A673 (cell line): ENCODE measurements around the gene SOBP. TPM values are rescaled to one million over a fixed set of nuclear protein-coding genes. Genes with fewer than 3 reads are reported as not detected.

Source experiments
- BruUV-seq: library from RNA; stranded (reverse); fragments of 400-500 nt; replicated peaks from 2 replicates; lab custom pipeline; 2021; lab: Mats Ljungman, UMichigan
- CTCF ChIA-PET: fragments of 300-600 bp; sonication (Branson Sonifier 250); formaldehyde crosslinking; loops from one replicate; lab custom pipeline; 2022; ENCODE audit warnings: antibody characterized with exemption; lab: Charles Lee
- POLR2A ChIA-PET: fragments of 300-600 bp; sonication (Branson Sonifier 250); formaldehyde crosslinking; loops from one replicate; lab custom pipeline; 2022; ENCODE audit warnings: antibody characterized with exemption; ENCODE audit not compliant: low non-redundant PET; lab: Charles Lee
- DNase-seq: peaks from one replicate; pipeline ENCODE4 v3.0.0-alpha.2; 2015; ENCODE audit warnings: low spot score
- H3K27ac ChIP-seq: fragments of 200-600 bp; sonication (generic); 2 replicates; pipeline ENCODE4 v1.5.1; 2016; ENCODE audit warnings: mixed run types, low read depth, mild to moderate bottlenecking, mixed read lengths, antibody characterized with exemption, low read length; ENCODE audit not compliant: poor library complexity, severe bottlenecking
- H3K27me3 ChIP-seq: fragments of 200-600 bp; sonication (generic); replicated peaks from 2 replicates; pipeline ENCODE4 v1.6.1; 2017; ENCODE audit warnings: mixed run types, low read depth, mild to moderate bottlenecking, mixed read lengths, antibody characterized with exemption, low read length; ENCODE audit not compliant: insufficient read depth, poor library complexity
- H3K36me3 ChIP-seq: fragments of 200-600 bp; sonication (generic); 2 replicates; pipeline ENCODE4 v1.6.1; 2016; ENCODE audit warnings: mixed run types, mild to moderate bottlenecking, mixed read lengths, antibody characterized with exemption, low read length; ENCODE audit not compliant: insufficient read depth, poor library complexity, severe bottlenecking
- H3K4me1 ChIP-seq: fragments of 200-600 bp; sonication (generic); 2 replicates; pipeline ENCODE4 v1.6.1; 2017; ENCODE audit warnings: mixed run types, mild to moderate bottlenecking, mixed read lengths, antibody characterized with exemption, low read length; ENCODE audit not compliant: insufficient read depth, poor library complexity, severe bottlenecking
- H3K4me3 ChIP-seq: fragments of 200-600 bp; sonication (generic); 2 replicates; pipeline ENCODE4 v1.5.1; 2016; ENCODE audit warnings: low read depth, mixed run types, mild to moderate bottlenecking, mixed read lengths, low read length; ENCODE audit not compliant: poor library complexity, severe bottlenecking
- H3K9me3 ChIP-seq: fragments of 200-600 bp; sonication (generic); 2 replicates; pipeline ENCODE4 v1.6.1; 2016; ENCODE audit warnings: mixed run types, low read depth, mild to moderate bottlenecking, mixed read lengths, antibody characterized with exemption, low read length; ENCODE audit not compliant: poor library complexity, severe bottlenecking
- EZH2 ChIP-seq: fragments of 200-600 bp; sonication (generic); IDR thresholded peaks from 2 replicates; pipeline ENCODE4 v1.6.1; 2017; ENCODE audit warnings: borderline replicate concordance, low read depth, mild to moderate bottlenecking, mixed read lengths, antibody characterized with exemption, low read length; ENCODE audit not compliant: poor library complexity, severe bottlenecking
- intact Hi-C: fragments of 100-400 bp; cut with micrococcal nuclease; formaldehyde crosslinking; loops from one replicate; pipeline ENCODE4 v1.10.0; 2022; ENCODE audit not compliant: unreplicated experiment
- total RNA-seq: library from RNA; stranded (reverse); gene quantifications from 2 replicates; pipeline ENCODE4 v1.2.3, GENCODE V29; 2021
- TF ChIP-seq, protein P1 (sequence below): fragments of 300-800, 200-600 bp; sonication (generic); conservative IDR thresholded peaks from 2 replicates; pipeline ENCODE4 v1.5.1; 2017; ENCODE audit warnings: low read depth, mild to moderate bottlenecking, antibody characterized with exemption, low read length, moderate library complexity, mixed read lengths

The SOBP gene
- total RNA-seq, 1 experiment from 2014 or later, result 3.3 TPM

DNA sequence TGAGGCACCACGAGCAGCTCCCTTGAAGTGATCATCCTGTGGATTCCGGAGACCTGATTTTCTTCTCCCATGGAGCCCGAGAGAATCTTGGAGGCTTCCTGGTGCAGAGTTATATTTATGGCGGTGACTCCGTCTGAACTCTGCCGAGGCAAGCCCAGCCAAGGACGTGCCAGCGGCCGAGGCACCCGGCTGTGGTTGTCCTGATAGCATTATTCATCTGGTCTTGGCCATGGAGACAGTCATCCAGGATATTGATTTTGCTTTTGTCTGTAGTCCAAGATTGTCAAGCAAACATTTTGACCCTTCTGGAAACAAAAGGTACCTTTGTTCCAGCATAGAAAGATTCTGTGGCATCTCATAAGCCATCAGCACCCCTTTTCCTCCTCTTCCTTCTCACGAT, 170.9 kb downstream of the SOBP start:
- CTCF ChIA-PET, result no interaction called here
- no peak overlapping the region for H3K4me3 ChIP-seq
- no peaks in the 10 kb centered on the region for H3K36me3 ChIP-seq
- H3K27me3 ChIP-seq, result no peaks in the 10 kb centered on the region
- POLR2A ChIA-PET, result no interaction called here
- no TSS peak for BruUV-seq
- TF ChIP-seq EZH2, result no peak
- TF ChIP-seq, protein P1, sequence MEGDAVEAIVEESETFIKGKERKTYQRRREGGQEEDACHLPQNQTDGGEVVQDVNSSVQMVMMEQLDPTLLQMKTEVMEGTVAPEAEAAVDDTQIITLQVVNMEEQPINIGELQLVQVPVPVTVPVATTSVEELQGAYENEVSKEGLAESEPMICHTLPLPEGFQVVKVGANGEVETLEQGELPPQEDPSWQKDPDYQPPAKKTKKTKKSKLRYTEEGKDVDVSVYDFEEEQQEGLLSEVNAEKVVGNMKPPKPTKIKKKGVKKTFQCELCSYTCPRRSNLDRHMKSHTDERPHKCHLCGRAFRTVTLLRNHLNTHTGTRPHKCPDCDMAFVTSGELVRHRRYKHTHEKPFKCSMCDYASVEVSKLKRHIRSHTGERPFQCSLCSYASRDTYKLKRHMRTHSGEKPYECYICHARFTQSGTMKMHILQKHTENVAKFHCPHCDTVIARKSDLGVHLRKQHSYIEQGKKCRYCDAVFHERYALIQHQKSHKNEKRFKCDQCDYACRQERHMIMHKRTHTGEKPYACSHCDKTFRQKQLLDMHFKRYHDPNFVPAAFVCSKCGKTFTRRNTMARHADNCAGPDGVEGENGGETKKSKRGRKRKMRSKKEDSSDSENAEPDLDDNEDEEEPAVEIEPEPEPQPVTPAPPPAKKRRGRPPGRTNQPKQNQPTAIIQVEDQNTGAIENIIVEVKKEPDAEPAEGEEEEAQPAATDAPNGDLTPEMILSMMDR, result no peak
- intact Hi-C loops, result no loop called here
- no peaks in the 10 kb centered on the region for H3K9me3 ChIP-seq
- H3K4me1 ChIP-seq, result peaks cover 23% of the 10 kb centered on the region
- DNase-seq, result no peak
- no peak overlapping the region for H3K27ac ChIP-seq

DNA sequence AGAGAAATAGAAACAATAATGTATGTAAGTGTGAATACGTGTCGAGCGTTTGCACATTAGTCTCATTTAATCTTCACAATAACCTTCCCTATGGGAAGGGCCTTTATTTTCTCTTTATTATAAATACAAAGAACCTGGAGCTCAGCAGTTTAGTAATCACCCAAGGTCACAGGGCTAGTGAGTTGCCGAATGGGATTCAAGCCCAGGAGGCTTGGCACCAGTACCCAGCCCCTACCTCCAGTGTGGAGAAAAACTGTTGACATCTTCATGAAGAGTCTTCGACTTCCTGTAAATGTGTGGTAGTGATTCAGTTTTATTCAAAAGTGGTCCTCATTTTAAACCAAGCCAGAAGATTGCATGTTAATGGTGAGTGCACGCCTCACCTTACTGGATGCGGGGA, 171.4 kb downstream of the SOBP start:
- Histone ChIP-seq H3K36me3 (no peaks in the 10 kb centered on the region), H3K4me1 (peaks cover 18% of the 10 kb centered on the region), H3K4me3 (no peak overlapping the region), H3K27ac (no peak overlapping the region), H3K27me3 (no peaks in the 10 kb centered on the region), H3K9me3 (no peaks in the 10 kb centered on the region)
- no TSS peak for BruUV-seq
- no peak for TF ChIP-seq EZH2
- TF ChIP-seq, protein P1, result no peak
- intact Hi-C loops, result no loop called here
- ChIA-PET POLR2A (no interaction called here), CTCF (no interaction called here)
- DNase-seq, result no peak

DNA sequence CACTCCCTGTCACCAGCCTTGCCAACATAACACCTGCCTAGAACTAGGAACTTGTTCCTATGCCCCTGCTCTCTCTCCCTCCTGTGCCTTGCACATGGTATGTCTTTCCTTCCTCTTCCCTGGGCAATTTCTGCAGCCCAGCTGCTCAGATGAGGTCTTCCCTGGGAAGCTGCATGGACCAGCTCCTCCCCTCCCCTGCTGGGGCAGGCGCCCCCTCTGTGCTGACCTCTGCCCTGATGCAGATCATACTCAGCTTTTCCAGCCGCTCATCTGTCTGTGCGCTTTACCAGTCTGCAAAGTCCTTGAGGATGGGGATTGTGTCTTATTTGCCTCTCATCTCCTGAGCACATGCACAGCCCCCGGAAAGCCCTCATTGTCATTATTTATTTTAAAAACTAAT, 172.4 kb downstream of the SOBP start:
- Histone ChIP-seq H3K36me3 (no peaks in the 10 kb centered on the region), H3K4me3 (no peak overlapping the region), H3K9me3 (no peaks in the 10 kb centered on the region), H3K27me3 (no peaks in the 10 kb centered on the region), H3K4me1 (peaks cover 8% of the 10 kb centered on the region), H3K27ac (no peak overlapping the region)
- intact Hi-C loops, result no loop called here
- POLR2A ChIA-PET, result no interaction called here
- DNase-seq, result no peak
- CTCF ChIA-PET, result no interaction called here
- no TSS peak for BruUV-seq
- TF ChIP-seq, protein P1, result no peak
- no peak for TF ChIP-seq EZH2
